Spleen (tissue), 11 donors: ENCODE measurements around the gene ARVCF. TPM values are rescaled to one million over a fixed set of nuclear protein-coding genes. Genes with fewer than 3 reads are reported as not detected.

Experiments used
- DNase-seq: peaks from one replicate; pipeline ENCODE4 v3.0.0-alpha.2; 2020
- H3K27ac ChIP-seq, 8 donors: fragments of 200-600 bp; sonication (generic) in 7 of 8; 1 replicate in 4 of 8; 2 replicates in 4 of 8; pipeline versions ENCODE4 v1.5.0 to v1.8.0; 2016 to 2021; ENCODE audit warnings: inconsistent platforms in 4 of 8, mild to moderate bottlenecking in 4 of 8, moderate library complexity in 1 of 8
- H3K27me3 ChIP-seq, 7 donors: fragments of 200-600 bp; sonication (generic) in 6 of 7; replicated peaks in 1 of 7; 1 replicate in 4 of 7; 2 replicates in 3 of 7; pipeline versions ENCODE4 v1.5.0 to v1.8.0; 2016 to 2021; ENCODE audit warnings: inconsistent platforms in 3 of 7, mild to moderate bottlenecking in 1 of 7
- H3K36me3 ChIP-seq, 6 donors: fragments of 200-600 bp; sonication (generic) in 5 of 6; 1 replicate in 4 of 6; 2 replicates in 2 of 6; pipeline versions ENCODE4 v1.5.0 to v1.8.0; 2016 to 2021; ENCODE audit warnings: inconsistent platforms in 2 of 6
- H3K4me1 ChIP-seq, 6 donors: fragments of 200-600 bp; sonication (generic) in 5 of 6; 1 replicate in 3 of 6; 2 replicates in 3 of 6; pipeline versions ENCODE4 v1.5.0 to v1.8.0; 2016 to 2021; ENCODE audit warnings: inconsistent platforms in 3 of 6
- H3K4me3 ChIP-seq, 8 donors: fragments of 200-600 bp; sonication (generic) in 7 of 8; 1 replicate in 4 of 8; 2 replicates in 4 of 8; pipeline versions ENCODE4 v1.5.0 to v1.8.0; 2016 to 2021; ENCODE audit warnings: inconsistent platforms in 4 of 8, mild to moderate bottlenecking in 4 of 8, moderate library complexity in 2 of 8
- H3K9me3 ChIP-seq, 8 donors: fragments of 200-600 bp; sonication (generic) in 7 of 8; 1 replicate in 4 of 8; 2 replicates in 4 of 8; pipeline versions ENCODE4 v1.5.0 to v1.8.0; 2016 to 2021; ENCODE audit warnings: inconsistent platforms in 4 of 8
- CTCF ChIP-seq, 11 experiments: fragments of 200-600 bp in 7 of 11; fragments of 450-650 bp in 4 of 11; sonication (generic) in 4 of 11; IDR thresholded peaks in 8 of 11; conservative IDR thresholded peaks in 3 of 11; 1 replicate in 7 of 11; 2 replicates in 4 of 11; pipeline versions ENCODE4 v1.4.0 to v1.8.0; 2016 to 2021; ENCODE audit warnings: antibody characterized with exemption in 11 of 11, inconsistent platforms in 4 of 11, mild to moderate bottlenecking in 1 of 11
- POLR2A ChIP-seq, 3 donors: fragments of 450-650 bp; IDR thresholded peaks; one replicate each; pipeline ENCODE4 v1.5.1; 2017; ENCODE audit warnings: antibody characterized with exemption in 3 of 3, mild to moderate bottlenecking in 1 of 3
- POLR2AphosphoS5 ChIP-seq, 3 donors: sonication (generic); formaldehyde crosslinking; IDR thresholded peaks; one replicate each; pipeline ENCODE4 v1.5.1; 2017; ENCODE audit warnings: antibody characterized with exemption in 3 of 3
- WGBS, 5 donors: extraction: QIAGEN DNeasy Blood & Tissue Kit in 3 of 5; methylation state at CpG; one replicate each; pipeline versions ENCODE4 v1.1.5 to v1.1.7; 2013 to 2018; 5-methylcytosine and 5-hydroxymethylcytosine counted together
- intact Hi-C: fragments of 100-400 bp; cut with DNase I; formaldehyde crosslinking; loops from one replicate; pipeline ENCODE4 v1.15.0; 2023; ENCODE audit warnings: low total_unique reads
- polyA plus RNA-seq, 3 donors: library from polyadenylated mRNA; stranded (reverse); fragments of 200-250 nt; gene quantifications; one replicate each; pipeline ENCODE4 v1.2.1, GENCODE V29; 2013
- total RNA-seq, 7 donors: library from RNA; depleted of rRNA in 3 of 7; stranded (reverse); fragments of >200 nt in 3 of 7; fragmentation: NEBNext Ultra II Directional in 4 of 7; extraction: Animal tissue kit (Norgen Biotek cat#: 25700) in 4 of 7; gene quantifications; one replicate each; pipeline versions ENCODE4 v1.1.0 to v1.2.1, GENCODE V29; 2016 to 2021
- donor health status: healthy with polysubstance abuse.
- donor health status: DM: no; HTN: no; CAD: no; lungs with moderate emphysema.
- donor health status: DM: no; HTN: no; CAD: no.
- donor health status: Bipolar disorder and iron deficiency.
- donor health status: healthy.
- donor health status: DM: no; HTN: no; CAD: no.
- donor health status: DM: yes; HTN: yes; CAD: no.

ARVCF gene
- total and polyA plus RNA-seq, 10 donors, result 9.4 to 96.7 (median 27.6) TPM

GRCh38 chr22:19964701-19965386 lies 51.8 kb downstream of the ARVCF start:
- Histone ChIP-seq H3K4me1 (peaks cover 1 to 56% (median 11%) of the 10 kb centered on the region in 6 donors), H3K9me3 (no peaks in the 10 kb centered on the region), H3K27me3 (no peaks in the 10 kb centered on the region), H3K36me3 (peaks cover 0 to 88% (median 40%) of the 10 kb centered on the region in 6 donors), H3K27ac (no peak overlapping the region), H3K4me3 (no peak overlapping the region)
- no peak for DNase-seq
- intact Hi-C loops, result no loop called here
- WGBS, 5 donors, result 93 to 99% (median 93%) methylated on average over 13 to 15 of the region's 15 CpGs
- TF ChIP-seq CTCF (IDR thresholded peaks at IDR 0.05 in 8 of 11, conservative IDR thresholded peaks at IDR 0.05 in 3 of 11), result no peak
- peak in 1 of 3 donors; percentile 59 for TF ChIP-seq POLR2AphosphoS5 (IDR thresholded peaks at IDR 0.05)

DNA sequence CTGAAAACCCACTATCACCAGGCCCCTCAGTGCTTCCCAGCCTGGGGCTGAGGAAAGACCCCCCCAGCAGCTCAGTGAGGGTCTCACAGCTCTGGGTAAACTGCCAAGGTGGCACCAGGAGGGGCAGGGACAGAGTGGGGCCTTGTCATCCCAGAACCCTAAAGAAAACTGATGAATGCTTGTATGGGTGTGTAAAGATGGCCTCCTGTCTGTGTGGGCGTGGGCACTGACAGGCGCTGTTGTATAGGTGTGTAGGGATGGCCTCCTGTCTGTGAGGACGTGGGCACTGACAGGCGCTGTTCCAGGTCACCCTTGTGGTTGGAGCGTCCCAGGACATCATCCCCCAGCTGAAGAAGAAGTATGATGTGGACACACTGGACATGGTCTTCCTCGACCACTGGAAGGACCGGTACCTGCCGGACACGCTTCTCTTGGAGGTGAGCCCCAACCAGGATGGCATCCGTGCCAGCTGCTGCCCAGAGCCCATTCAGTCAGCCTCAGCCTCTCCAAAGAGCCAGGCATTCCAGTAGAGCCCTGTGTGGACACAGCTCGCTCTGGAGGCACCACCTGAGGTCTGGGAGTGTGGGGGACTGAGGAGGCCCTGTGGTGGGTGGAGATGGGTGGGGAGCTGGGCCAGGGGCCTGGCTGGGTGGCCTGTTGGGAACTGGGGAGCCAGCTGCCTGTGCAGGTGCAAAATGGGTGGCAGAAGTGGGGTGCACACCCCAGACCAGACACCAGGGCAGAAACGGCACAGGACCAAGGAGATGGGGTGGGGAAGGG lies 52.6 kb downstream of the ARVCF start:
- H3K27me3 ChIP-seq, result no peaks in the 10 kb centered on the region
- H3K36me3 ChIP-seq, result peaks cover 0 to 80% (median 35%) of the 10 kb centered on the region in 6 donors
- no peak overlapping the region for H3K4me3 ChIP-seq
- no peaks in the 10 kb centered on the region for H3K9me3 ChIP-seq
- TF ChIP-seq CTCF (IDR thresholded peaks at IDR 0.05 in 8 of 11, conservative IDR thresholded peaks at IDR 0.05 in 3 of 11) (no peak), POLR2A (IDR thresholded peaks at IDR 0.05) (no peak), POLR2AphosphoS5 (IDR thresholded peaks at IDR 0.05) (no peak)
- WGBS, 5 donors, result 88 to 94% (median 89%) methylated on average over 4 to 12 of the region's 12 CpGs
- no peak overlapping the region for H3K27ac ChIP-seq
- peaks cover 2 to 59% (median 15%) of the 10 kb centered on the region in 6 donors for H3K4me1 ChIP-seq
- no peak for DNase-seq
- intact Hi-C loops, result no loop called here

DNA sequence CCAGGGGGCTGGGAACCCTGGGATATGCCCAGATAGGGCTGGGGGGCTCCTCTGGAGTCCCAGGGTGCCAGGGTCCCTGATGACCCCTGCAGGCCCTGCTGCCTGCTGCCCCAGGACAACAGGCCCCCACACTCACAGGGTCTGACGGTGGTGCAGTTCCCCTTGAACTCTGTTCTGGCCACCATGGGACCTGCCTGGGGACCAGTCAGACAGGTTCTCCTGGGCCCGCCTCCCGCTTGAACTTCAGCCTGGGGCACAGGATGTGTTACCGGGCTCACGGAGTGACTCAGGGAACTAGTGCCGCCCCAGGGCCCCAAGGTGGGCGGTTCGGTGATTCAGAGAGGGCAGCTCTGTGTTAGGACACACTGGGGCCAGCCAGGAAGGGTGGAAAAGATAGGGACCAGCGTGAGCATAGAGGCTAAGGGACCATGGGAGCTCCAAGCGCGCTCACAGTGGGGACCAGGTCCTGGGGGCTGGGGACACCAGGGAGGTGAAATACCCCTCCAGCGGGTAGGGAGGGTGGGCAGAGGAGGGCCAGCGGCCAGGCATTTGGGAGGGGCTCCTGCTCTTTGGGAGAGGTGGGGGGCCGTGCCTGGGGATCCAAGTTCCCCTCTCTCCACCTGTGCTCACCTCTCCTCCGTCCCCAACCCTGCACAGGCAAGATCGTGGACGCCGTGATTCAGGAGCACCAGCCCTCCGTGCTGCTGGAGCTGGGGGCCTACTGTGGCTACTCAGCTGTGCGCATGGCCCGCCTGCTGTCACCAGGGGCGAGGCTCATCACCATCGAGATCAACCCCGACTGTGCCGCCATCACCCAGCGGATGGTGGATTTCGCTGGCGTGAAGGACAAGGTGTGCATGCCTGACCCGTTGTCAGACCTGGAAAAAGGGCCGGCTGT lies 53.5 kb downstream of the ARVCF start:
- Histone ChIP-seq H3K4me1 (peaks cover 2 to 64% (median 17%) of the 10 kb centered on the region in 6 donors), H3K4me3 (no peak overlapping the region), H3K9me3 (no peaks in the 10 kb centered on the region), H3K27ac (no peak overlapping the region), H3K27me3 (no peaks in the 10 kb centered on the region), H3K36me3 (peaks cover 0 to 71% (median 27%) of the 10 kb centered on the region in 6 donors)
- TF ChIP-seq POLR2A (IDR thresholded peaks at IDR 0.05) (no peak), CTCF (IDR thresholded peaks at IDR 0.05 in 8 of 11, conservative IDR thresholded peaks at IDR 0.05 in 3 of 11) (no peak), POLR2AphosphoS5 (IDR thresholded peaks at IDR 0.05) (peak in 2 of 3 donors; percentile 13 to 49)
- DNase-seq, result peak; percentile 70
- 85 to 91% (median 89%) methylated on average over 23 to 30 of the region's 30 CpGs for WGBS, 5 donors
- intact Hi-C loops, result no loop called here
